Right atrium auricular region (tissue), 2 donors: ENCODE results near the gene PPP1R14D. TPM values are rescaled to one million over a fixed set of nuclear protein-coding genes. Genes with fewer than 3 reads are reported as not detected.

Experiments used
- DNase-seq: peaks from one replicate; pipeline ENCODE4 v3.0.0-alpha.2; 2019; ENCODE audit warnings: low spot score
- H3K27ac ChIP-seq, 2 donors: fragments of 200-600 bp; sonication (generic); 1 replicate in 1 of 2; 2 replicates in 1 of 2; pipeline ENCODE4 v1.5.1; 2016 to 2019
- H3K27me3 ChIP-seq, 2 donors: fragments of 200-600 bp; sonication (generic); one replicate each; pipeline versions ENCODE4 v1.5.1 to v1.6.0; 2017 to 2019
- H3K36me3 ChIP-seq: fragments of 200-600 bp; sonication (generic); one replicate; pipeline ENCODE4 v1.5.1; 2016
- H3K4me1 ChIP-seq, 2 donors: fragments of 200-600 bp; sonication (generic); one replicate each; pipeline versions ENCODE4 v1.5.1 to v1.6.0; 2017 to 2019
- H3K4me3 ChIP-seq, 2 donors: fragments of 200-600 bp; sonication (generic); 1 replicate in 1 of 2; 2 replicates in 1 of 2; pipeline ENCODE4 v1.5.1; 2017 to 2019; ENCODE audit warnings: mild to moderate bottlenecking in 1 of 2, moderate library complexity in 1 of 2
- H3K9me3 ChIP-seq, 2 donors: fragments of 200-600 bp; sonication (generic); one replicate each; pipeline ENCODE4 v1.5.1; 2019
- total RNA-seq, 2 donors: library from RNA; depleted of rRNA; stranded (reverse); fragments of >200 nt; gene quantifications; one replicate each; pipeline ENCODE4 v1.1.0, GENCODE V29; 2016
- TF ChIP-seq, protein P1 (sequence below), 2 donors: fragments of 200-600 bp; sonication (generic); IDR thresholded peaks; one replicate each; pipeline ENCODE4 v1.5.1; 2019; ENCODE audit warnings: antibody characterized with exemption in 2 of 2

Gene PPP1R14D
- total RNA-seq, 2 donors from 2014 or later: not detected

DNA sequence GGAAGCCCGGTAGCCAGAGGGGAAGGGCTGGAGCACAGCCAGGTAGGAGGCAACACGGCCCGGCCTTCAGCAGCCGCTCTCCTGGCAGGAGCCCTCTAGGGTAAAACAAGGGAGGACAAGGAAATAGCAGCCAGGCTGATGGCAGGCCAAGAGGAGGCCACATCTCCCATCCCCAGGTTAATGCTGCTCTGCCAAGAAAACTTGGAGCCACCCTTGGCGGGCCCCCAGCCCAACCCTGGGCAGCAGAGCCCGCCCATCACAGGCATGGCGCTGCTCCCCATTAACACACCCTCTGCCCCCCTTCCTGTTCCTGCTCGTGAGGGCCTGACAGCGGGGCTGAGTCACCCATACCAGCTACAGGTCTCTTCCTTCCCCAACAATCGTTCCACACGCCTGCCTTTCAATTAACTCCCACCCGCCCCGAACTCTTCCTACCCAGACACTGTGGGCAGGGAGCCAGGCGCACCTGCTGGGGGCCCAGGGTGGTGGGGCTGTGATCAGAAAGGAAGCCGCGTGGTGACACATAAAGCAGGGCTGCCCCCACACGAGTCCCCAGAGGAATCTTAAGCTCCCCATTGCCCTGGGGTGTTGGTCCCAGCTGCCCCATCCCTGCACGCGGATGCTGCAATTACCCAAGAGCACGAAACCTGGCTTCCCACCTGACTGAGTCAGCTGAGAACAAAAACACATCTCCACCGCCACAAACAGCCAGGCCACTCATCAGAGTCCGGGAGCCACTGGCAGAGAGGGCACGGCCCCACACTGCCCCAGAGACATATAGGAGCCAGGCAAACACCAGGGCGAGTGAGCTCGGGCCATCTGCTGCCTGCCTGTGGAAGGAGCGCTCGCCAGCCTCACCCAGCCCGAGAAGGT lies 59.0 kb downstream of the PPP1R14D start, which contains the start of gene C15orf62:
Gene C15orf62 (plus strand): TSS at position 707 of the 873 bp plus-strand sequence. CDS start 516 bp downstream, outside the sequence.
- peak within 1 kb of the TSS in 1 of 2 donors; percentile 16 for H3K27ac ChIP-seq
- TF ChIP-seq, protein P1, sequence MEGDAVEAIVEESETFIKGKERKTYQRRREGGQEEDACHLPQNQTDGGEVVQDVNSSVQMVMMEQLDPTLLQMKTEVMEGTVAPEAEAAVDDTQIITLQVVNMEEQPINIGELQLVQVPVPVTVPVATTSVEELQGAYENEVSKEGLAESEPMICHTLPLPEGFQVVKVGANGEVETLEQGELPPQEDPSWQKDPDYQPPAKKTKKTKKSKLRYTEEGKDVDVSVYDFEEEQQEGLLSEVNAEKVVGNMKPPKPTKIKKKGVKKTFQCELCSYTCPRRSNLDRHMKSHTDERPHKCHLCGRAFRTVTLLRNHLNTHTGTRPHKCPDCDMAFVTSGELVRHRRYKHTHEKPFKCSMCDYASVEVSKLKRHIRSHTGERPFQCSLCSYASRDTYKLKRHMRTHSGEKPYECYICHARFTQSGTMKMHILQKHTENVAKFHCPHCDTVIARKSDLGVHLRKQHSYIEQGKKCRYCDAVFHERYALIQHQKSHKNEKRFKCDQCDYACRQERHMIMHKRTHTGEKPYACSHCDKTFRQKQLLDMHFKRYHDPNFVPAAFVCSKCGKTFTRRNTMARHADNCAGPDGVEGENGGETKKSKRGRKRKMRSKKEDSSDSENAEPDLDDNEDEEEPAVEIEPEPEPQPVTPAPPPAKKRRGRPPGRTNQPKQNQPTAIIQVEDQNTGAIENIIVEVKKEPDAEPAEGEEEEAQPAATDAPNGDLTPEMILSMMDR (IDR thresholded peaks at IDR 0.05): no peak
- H3K4me3 ChIP-seq: no peak within 1 kb of the TSS
- peaks cover 20% of the 10 kb centered on the region for H3K36me3 ChIP-seq
- DNase-seq: no peak
- peaks cover 0 to 30% of the 10 kb centered on the region in 2 donors for H3K4me1 ChIP-seq
- H3K27me3 ChIP-seq: no peaks in the 10 kb centered on the region
- no peaks in the 10 kb centered on the region for H3K9me3 ChIP-seq

DNA sequence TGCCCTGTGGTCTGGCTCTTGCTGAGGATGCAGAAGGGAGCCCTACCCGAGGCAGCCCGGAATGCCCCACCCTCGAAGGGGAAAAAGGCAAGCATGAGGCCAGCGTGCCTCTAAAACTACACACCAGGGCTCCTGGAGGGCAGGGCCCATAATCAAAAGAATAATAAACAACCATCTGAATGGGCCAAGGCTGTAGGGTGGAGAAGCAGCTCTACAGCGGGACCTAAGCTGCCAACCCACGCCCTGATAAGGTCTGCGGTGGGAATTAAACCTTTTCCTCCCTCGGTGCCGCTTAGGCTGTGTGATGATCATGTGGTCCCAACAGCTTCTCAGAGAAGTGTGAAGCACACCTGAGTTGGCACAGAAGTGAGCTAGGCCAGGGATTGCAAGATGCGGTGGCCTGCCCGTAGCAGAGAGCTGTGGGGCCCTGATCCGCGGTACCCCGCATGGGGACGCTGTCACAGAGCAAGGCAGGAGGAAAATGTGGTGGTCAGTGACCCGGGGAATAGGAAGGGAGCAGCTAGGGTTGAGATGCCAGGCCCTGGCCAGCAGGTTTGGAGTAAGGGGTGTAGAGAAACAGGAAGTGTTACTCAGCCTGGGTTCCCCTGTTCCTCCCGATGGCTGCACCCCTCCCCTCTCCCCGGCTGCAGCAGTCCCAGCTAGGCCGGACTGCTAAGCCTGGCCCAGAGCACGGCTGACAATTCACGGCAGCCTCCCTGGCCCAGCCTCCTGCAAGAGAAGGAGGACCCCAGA lies 59.8 kb downstream of the PPP1R14D start:
- Histone ChIP-seq H3K4me1 (peaks cover 0 to 36% of the 10 kb centered on the region in 2 donors), H3K9me3 (no peaks in the 10 kb centered on the region), H3K27ac (no peak overlapping the region), H3K36me3 (peaks cover 12% of the 10 kb centered on the region), H3K4me3 (no peak overlapping the region), H3K27me3 (no peaks in the 10 kb centered on the region)
- TF ChIP-seq, protein P1 (IDR thresholded peaks at IDR 0.05): no peak
- no peak for DNase-seq

DNA sequence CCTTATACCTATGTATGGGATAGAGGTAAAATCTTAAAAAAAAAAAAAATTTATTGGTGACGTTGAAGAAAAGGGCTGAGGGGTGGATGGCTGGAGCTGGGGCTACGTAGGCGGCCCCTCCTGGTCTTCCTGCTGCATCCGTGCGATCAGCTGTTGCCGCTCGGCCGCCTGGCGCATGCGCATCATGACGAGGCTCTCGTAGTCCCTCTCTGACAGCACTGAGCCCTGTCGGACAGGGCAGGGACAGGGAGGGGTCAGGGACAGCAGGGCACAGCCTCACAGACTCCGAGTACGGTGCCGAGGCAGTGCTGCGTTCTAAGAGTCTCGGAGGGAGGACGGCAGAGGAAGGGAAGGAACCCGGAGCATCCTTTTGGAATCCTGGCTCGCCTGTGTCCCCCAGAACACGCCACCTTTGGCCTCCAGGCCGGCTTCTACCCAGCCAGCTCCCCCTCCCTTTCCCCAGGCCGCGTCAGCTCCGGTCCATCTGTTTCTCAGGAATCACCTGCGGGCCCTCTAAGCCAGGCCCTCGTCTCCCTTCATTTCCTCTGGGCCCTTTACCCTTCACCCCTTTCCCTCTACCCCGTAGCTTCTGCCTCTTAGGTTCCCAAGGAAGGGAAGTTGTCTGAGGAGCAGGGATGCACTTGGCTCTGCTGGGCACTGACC lies 60.5 kb downstream of the PPP1R14D start:
- TF ChIP-seq, protein P1 (IDR thresholded peaks at IDR 0.05): no peak
- DNase-seq: no peak
- no peaks in the 10 kb centered on the region for H3K9me3 ChIP-seq
- no peak overlapping the region for H3K4me3 ChIP-seq
- no peaks in the 10 kb centered on the region for H3K27me3 ChIP-seq
- peaks cover 0 to 43% of the 10 kb centered on the region in 2 donors for H3K4me1 ChIP-seq
- H3K27ac ChIP-seq: no peak overlapping the region
- peaks cover 7% of the 10 kb centered on the region for H3K36me3 ChIP-seq

DNA sequence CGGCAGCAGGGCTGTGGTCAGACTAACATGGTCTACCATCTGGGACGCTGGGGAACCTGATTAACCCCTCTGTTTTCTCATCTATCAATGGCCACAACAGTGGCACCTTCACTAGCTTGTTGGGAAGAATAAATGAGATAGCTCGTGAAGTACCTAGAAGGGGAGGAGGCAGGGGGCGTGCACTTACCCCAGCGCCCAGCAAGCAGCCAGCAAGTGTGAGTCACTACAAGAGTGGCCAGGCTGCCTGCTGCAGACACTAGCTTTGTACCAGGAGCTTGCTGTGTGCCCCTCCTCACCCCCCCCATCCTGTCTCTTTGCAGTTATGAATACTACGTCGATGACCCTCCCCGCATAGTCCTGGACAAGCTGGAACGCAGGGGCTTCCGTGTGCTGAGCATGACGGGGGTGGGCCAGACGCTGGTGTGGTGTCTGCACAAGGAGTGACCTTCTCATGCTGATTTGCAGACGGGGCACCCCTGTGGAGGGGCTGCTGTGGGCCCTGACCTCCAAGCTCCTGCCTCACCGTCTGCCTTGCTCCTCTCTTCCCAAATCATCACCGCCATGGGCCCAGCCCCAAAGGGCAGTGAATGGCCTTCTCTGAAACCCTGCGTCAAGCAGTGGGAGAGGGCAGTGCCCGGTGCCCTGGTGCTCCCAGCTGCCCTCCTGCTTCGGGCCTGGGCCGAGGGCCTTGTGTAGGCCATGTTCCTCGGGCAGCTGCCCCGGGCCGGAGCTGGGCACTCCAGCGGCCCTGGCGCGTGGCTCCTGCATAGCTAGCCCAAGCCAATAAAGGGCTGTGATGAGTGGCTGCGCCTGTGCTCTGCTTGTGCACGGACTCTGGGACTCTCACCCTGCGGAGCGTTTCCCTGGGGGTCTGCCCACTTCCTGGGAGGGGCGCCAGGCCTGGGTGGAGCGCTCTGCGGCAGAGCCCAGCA lies 61.3 kb downstream of the PPP1R14D start:
- Histone ChIP-seq H3K36me3 (peaks cover 7% of the 10 kb centered on the region), H3K4me3 (no peak overlapping the region), H3K27me3 (no peaks in the 10 kb centered on the region), H3K9me3 (no peaks in the 10 kb centered on the region), H3K27ac (no peak overlapping the region), H3K4me1 (peaks cover 0 to 45% of the 10 kb centered on the region in 2 donors)
- TF ChIP-seq, protein P1 (IDR thresholded peaks at IDR 0.05): no peak
- no peak for DNase-seq
